Nephron (organoid): Measurements from ENCODE around the gene EHD4.

Experiments used
- H3K27ac Mint-ChIP-seq, 3 experiments: 2 replicates each; pipeline ENCODE4 v1.8.0; 2020; ENCODE audit warnings: mixed read lengths in 3 of 3, mild to moderate bottlenecking in 2 of 3, moderate library complexity in 1 of 3
- H3K27me3 Mint-ChIP-seq: 2 replicates; pipeline ENCODE4 v1.8.0; 2021; ENCODE audit warnings: low read depth, mild to moderate bottlenecking, moderate library complexity, mixed read lengths
- H3K36me3 Mint-ChIP-seq: 2 replicates; pipeline ENCODE4 v1.8.0; 2020; ENCODE audit warnings: low read depth, mixed read lengths
- H3K4me1 Mint-ChIP-seq: 2 replicates; pipeline ENCODE4 v1.8.0; 2020; ENCODE audit warnings: mixed read lengths
- H3K4me3 Mint-ChIP-seq, 3 experiments: 2 replicates each; pipeline ENCODE4 v1.8.0; 2020; ENCODE audit warnings: mild to moderate bottlenecking in 3 of 3, mixed read lengths in 3 of 3, moderate library complexity in 2 of 3
- H3K9me3 Mint-ChIP-seq: 2 replicates; pipeline ENCODE4 v1.8.0; 2020; ENCODE audit warnings: mixed read lengths
- CTCF ChIP-seq, 3 experiments: fragments of 200-600 bp; sonication (generic); IDR thresholded peaks; one replicate each; pipeline ENCODE4 v1.5.0; 2021; ENCODE audit warnings: antibody characterized with exemption in 3 of 3; ENCODE audit not compliant: unreplicated experiment in 3 of 3

The EHD4 gene

GRCh38 chr15:41862515-41863116, 109.7 kb downstream of the EHD4 start:
- peaks cover 10% of the 10 kb centered on the region for H3K27me3 Mint-ChIP-seq

GRCh38 chr15:41861736-41862356, 110.5 kb downstream of the EHD4 start:
- Mint-ChIP-seq H3K27me3 (peaks cover 10% of the 10 kb centered on the region), H3K27ac (no peak overlapping the region), H3K36me3 (no peaks in the 10 kb centered on the region), H3K4me3 (no peak overlapping the region), H3K4me1 (no peaks in the 10 kb centered on the region), H3K9me3 (no peaks in the 10 kb centered on the region)
- TF ChIP-seq CTCF (IDR thresholded peaks at IDR 0.05; ENCODE audit: unreplicated experiment in 3 of 3): no peak

More at GRCh38 chr15:41862515-41863116, 109.7 kb downstream of the EHD4 start:
- H3K4me1 Mint-ChIP-seq: no peaks in the 10 kb centered on the region
- no peaks in the 10 kb centered on the region for H3K9me3 Mint-ChIP-seq
- no peak for TF ChIP-seq CTCF (IDR thresholded peaks at IDR 0.05; ENCODE audit: unreplicated experiment in 3 of 3)
- H3K36me3 Mint-ChIP-seq: no peaks in the 10 kb centered on the region
- no peak overlapping the region for H3K27ac Mint-ChIP-seq
- no peak overlapping the region for H3K4me3 Mint-ChIP-seq

- Mint-ChIP-seq H3K27ac (no peak overlapping the region), H3K36me3 (no peaks in the 10 kb centered on the region), H3K27me3 (peaks cover 10% of the 10 kb centered on the region), H3K4me3 (no peak overlapping the region), H3K9me3 (no peaks in the 10 kb centered on the region), H3K4me1 (peaks cover 9% of the 10 kb centered on the region)
- TF ChIP-seq CTCF (IDR thresholded peaks at IDR 0.05; ENCODE audit: unreplicated experiment in 3 of 3): no peak
These were observed 112.1 kb downstream of the EHD4 start for GRCh38 chr15:41860049-41860828.

GRCh38 chr15:41858756-41859155, 113.6 kb downstream of the EHD4 start:
- no peaks in the 10 kb centered on the region for H3K36me3 Mint-ChIP-seq
- peaks cover 10% of the 10 kb centered on the region for H3K27me3 Mint-ChIP-seq
- H3K27ac Mint-ChIP-seq: no peak overlapping the region
- H3K4me3 Mint-ChIP-seq: no peak overlapping the region
- peaks cover 16% of the 10 kb centered on the region for H3K4me1 Mint-ChIP-seq
- TF ChIP-seq CTCF (IDR thresholded peaks at IDR 0.05; ENCODE audit: unreplicated experiment in 3 of 3): no peak
- H3K9me3 Mint-ChIP-seq: no peaks in the 10 kb centered on the region

- H3K9me3 Mint-ChIP-seq: no peaks in the 10 kb centered on the region
- no peak overlapping the region for H3K27ac Mint-ChIP-seq
- no peak overlapping the region for H3K4me3 Mint-ChIP-seq
- no peak for TF ChIP-seq CTCF (IDR thresholded peaks at IDR 0.05; ENCODE audit: unreplicated experiment in 3 of 3)
- peaks cover 16% of the 10 kb centered on the region for H3K4me1 Mint-ChIP-seq
- no peaks in the 10 kb centered on the region for H3K36me3 Mint-ChIP-seq
- peaks cover 14% of the 10 kb centered on the region for H3K27me3 Mint-ChIP-seq
These were observed 115.0 kb downstream of the EHD4 start for GRCh38 chr15:41857316-41857715.
